Activated T-helper 1 cell treated with Interleukin-2 at 50 U/mL for 16 hours (primary cell): ENCODE data around the gene MYO1A.

ENCODE experiments used
- DNase-seq: peaks from one replicate; pipeline ENCODE4 v3.0.0-alpha.2; 2020; ENCODE audit warnings: low read depth

MYO1A gene

DNA sequence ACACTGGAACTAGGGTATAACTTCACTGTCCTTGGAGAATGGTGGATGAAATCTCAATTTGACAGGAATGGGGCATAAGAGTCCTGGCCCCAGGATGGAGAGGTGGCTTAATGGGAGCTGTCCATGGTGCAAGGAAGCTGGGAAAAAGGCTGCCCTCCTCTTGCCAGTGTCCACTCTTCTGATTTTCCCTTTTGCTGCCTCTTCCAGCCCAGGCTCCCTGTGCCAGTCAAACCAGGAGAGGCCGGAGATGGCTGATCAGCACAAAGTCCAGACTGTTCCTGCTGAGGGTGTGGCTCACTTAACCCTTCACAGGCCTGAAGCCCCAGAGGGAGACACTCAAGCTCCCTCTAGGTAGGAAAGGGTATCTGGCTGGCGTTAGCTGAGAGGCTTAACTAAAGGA is at the start of gene MYO1A:
MYO1A (minus strand) TSS at position 240 of the 400 bp plus-strand sequence. CDS start 1,806 bp downstream, outside the sequence.
- DNase-seq: no peak

DNA sequence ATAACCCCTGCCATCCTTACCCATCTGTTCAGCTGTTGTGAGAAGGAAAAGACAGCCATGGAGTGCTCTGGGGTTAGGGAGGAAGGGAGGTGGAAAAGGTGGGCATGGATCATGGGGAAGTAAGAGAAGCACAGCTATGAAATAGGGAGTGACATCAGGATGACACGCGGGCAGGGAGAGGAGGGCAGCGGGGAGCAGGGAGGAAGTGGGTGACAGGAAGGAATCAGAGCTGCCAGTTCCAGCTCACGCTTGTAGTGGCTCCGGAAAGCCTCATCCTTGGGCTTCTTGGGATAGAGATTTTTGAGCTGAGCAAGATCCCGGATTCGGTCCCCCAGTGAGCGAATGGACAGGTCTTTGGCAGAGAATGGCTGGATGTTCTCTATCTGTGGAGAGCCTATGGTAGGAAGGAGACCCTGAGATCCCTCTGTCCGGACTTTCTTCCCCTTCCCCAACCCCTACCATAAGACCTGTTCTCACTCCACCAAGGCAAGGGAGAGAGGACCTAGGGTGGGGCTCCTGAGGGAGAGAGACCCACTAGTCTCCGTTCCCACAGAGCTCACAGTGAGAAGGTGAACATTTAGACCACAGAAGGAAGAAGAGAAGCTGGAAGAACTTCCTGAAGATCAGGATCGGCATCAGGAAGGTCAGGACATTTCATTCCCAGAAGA is 49.3 kb upstream of the MYO1A start:
- DNase-seq: no peak

DNA sequence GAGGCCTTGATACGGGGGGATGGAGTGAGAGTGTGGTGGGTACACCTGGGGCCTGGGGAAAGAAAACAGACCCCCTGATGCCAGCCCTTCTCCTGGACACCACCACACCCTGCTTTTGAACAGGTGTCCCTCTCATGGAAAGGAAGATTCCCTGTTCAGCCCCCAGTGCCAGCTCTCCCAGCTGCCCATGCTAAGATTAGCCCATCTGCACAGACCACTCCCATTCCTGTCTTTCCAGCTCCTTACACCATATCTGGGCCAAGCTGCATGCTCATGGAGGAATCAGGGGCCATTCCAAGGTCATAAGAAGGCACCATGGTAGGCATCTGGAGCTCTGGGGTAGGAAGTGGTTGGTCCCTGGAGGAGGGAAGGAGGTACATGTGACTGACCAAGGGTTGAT is 48.6 kb upstream of the MYO1A start:
- no peak for DNase-seq

DNA sequence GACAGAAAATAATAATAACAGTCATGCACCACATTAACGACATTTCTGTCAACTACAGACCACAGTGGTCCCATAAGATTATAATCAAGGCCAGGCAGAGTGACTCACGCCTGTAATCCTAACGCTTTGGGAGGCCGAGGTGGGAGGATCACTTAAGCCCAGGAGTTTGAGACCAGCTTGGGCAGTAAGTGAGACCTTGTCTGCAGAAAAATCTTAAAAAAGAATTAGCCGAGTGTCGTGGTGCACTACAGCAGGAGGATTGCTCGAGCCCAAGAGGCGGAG is 47.6 kb upstream of the MYO1A start:
- no peak for DNase-seq

DNA sequence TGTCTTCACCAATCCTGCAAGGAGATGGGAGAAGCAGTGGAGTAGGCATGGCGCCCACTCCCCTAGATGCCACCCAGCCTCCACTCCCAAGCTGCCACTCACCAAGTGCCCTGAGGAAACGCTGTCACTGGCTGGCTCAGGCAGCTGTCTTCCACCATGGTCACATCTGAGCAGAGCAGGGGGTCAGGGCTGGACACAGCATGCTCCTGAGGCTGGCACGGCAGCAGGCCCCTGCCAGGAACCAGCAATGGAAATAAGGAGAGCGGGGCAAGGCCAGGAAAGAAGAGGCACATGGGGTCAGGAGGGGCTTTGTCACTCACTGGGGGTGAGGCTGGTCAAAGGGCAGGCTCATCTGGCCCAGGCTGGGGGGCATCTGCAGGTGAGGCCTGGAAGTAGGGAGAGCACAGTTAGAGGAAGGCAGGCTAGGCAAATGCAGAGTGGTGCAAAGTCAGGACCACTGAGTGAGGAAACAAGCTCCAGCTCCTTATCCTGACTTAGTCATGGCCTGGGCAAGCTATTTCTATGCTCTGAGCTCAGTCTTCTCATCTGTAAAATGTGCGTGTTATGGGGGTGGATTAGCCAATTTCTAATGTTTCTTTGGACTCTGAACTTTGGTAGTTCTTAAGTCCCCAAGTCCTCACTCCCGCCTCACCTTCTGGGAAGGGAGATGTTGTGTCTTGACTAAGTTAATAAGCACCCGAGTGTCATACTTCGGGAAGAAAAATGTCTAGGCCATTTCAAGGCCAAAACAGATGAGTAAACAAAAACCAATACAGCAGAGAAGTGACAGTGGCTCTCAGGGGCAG is 47.0 kb upstream of the MYO1A start:
- DNase-seq: no peak

DNA sequence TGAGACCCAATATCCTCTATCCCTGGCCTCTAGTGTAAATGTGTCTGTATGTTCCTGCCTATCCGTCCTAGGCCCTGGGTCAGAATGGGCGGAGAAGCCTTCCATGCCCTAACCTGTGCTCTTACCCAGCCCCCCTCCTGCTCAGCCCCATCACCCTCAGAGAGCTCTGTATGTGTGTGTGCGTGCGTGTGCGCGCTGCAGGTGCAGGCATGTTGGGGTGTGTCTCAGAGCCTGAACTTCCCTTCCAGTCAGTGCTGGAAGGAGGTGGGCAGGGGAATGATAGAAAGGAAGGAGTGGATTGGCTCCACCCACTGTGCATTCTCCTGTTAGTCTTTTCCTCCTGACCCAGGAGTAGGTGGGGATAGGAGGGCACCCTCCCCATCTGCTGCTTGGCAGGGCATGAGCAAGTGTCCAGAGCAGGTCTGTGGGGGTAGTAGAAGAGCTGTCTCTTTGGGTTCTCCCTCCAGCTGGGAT is 46.2 kb upstream of the MYO1A start:
- DNase-seq: no peak

DNA sequence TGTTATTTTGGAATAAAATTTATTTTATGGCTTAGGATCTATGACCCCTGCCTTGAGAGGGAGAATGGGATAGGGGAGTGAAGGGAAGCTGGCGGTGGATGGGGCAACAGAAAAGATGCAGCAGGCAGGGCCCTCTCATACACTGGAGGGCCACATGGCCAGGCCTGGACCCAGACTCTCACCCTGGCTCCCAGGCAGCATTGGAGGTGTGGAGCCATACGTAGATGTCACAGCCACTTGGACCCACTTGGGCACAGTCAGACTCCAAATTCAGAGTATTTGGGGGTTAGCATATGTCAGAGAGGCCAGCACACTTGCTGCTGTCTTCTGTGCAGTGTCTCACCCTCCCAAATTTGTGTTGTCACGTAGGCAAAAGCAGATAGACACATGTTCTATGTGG is 45.5 kb upstream of the MYO1A start:
- no peak for DNase-seq

DNA sequence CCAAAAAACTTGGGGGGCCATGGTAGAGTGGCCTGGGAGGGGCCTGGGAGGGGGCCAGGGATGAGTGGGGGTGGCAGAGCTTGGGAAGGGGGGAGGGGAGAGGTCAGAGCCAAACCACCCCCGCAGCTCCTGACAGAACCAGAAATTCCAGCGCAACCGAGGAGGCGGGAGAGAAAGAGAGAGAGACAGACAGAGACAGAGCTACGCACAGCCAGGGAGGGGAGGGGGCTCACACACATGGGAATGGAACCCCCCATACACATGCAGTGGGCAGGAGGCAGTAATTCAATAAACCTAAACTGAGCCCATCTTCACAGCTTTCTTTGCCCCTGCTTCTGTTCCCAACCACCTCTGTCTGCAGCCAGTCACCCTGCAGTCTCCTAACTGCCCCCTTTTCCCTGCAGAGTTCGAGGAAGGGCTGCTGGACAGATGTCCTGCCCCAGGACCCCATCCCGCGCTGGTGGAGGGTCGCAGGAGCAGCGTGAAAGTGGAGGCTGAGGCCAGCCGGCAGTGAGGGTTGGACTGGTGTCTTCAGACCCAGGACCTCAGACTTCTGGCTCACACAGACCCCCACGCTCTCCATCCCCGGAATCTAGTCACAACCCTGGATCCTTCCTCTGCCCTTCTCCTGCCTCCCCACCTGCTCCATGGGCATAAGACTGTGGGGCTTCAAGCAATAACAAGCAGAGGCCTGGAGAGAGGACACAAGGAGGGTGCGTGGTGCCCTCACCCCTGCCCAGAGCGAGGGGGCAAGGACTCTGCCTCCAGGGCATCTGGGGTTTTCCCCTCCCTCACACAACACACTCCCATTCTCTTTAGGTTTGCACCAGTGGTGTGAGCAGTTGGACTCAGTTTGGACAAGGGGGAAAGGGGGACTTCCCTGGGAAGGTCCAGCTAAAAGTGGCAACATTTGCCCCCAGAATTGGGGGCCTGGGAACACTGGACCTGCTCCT is 44.6 kb upstream of the MYO1A start:
- no peak for DNase-seq

DNA sequence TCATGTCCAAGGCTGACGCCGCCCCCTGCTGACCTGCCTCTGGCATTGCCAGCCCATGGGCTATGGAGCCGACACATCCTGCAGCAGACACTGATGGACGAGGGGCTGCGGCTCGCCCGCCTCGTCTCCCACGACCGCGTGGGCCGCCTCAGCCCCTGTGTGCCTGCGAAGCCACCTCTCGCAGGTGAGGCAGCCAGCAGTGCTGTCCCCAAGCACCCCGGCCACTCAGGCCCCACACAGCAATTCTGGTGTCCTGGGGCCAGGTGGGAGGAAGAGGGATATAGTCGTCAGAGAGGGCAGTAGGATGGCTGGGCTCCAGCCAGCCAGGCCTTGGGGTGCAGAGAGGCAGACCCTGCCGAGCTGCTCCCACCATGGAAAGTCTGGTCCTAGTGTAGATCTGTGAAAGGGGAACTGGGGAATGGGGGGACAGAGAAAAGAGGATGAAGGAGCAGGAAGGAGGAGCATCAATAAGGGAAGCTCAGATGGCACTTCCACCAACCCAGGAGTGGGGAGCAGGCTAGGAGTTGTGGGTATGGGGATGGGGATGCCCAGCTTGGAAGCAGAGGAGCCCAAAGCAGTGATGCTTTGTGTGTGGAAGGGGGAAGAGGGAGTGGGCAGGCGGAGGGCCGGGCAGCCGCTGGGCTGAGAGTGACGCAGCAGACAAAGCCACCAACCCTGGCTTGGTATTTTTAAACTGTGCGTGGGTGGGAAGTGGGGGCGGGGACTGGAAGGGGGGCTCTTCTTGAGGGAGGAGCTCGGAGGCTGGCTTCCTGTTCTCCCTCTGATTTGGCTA is 43.7 kb upstream of the MYO1A start:
- DNase-seq: no peak

DNA sequence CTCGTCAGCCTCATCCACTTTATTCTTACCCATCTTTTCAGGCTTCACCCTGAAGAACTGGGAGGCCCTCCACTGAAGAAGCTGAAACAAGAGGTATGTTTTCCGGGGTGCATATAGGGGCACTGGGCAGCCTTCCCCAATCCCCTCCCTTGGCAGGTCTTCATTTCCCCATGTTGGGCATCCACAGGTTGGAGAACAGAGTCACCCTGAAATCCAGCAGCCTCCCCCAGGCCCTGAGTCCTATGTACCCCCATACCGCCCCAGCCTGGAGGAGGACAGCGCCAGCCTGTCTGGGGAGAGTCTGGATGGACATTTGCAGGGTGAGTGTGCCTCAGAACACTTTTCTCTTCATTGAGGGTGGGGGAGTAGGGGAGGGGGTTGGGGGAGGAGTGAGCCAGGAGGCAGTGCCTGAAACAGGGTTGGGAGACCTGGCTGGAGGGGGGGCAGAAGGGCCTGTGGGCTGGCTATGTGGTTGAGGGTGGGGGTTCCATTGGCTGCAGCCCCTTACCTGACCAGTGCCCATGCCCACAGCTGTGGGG is 43.0 kb upstream of the MYO1A start:
- DNase-seq: no peak

DNA sequence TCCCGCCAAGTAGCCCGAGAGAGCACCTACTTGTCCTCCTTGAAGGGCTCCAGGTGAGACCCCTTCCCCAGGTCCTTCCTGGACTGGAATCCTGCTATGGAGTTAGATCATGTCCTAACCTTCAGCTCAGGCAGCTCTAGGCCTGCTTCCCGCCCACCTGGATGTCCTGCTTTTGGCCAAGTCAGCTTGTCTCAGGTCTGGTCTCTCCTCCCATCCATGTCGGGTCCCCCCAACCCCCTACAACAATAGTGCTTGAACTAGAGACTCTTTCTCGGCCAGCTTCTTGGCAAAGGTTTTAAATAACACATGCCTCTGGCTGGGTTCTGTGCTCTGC is 42.6 kb upstream of the MYO1A start:
- DNase-seq: no peak

DNA sequence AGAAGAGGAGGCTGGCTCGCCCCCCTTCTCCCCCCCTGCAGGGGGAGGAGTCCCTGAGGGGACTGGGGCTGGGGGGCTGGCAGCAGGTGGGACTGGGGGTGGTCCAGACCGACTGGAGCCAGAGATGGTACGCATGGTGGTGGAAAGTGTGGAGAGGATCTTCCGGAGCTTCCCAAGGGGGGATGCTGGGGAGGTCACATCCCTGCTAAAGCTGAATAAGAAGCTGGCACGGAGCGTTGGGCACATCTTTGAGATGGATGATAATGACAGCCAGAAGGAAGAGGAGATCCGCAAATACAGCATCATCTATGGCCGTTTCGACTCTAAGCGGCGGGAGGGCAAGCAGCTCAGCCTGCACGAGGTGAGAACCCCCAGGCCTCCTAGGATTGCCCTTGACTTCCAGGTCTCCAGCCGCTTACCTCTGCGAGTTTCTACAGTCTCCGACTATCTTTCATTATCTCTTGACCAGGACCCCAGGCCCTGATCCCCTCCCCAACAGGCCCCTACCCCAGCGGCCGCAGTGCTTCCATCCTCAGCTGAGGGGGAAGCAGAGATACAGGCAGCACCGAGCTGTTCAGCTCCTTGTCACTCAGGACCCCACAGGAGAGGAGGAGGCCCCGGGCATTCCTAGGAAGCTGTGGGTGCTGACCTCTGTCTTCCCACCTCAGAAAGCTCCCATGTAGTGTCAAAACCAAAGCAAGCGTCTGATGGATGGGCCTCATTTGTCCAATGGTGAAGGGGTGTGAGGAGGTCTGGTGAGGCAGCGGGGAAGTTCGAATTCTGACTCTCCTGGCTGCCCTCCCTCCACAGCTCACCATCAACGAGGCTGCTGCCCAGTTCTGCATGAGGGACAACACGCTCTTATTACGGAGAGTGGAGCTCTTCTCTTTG is 42.0 kb upstream of the MYO1A start:
- DNase-seq: no peak

DNA sequence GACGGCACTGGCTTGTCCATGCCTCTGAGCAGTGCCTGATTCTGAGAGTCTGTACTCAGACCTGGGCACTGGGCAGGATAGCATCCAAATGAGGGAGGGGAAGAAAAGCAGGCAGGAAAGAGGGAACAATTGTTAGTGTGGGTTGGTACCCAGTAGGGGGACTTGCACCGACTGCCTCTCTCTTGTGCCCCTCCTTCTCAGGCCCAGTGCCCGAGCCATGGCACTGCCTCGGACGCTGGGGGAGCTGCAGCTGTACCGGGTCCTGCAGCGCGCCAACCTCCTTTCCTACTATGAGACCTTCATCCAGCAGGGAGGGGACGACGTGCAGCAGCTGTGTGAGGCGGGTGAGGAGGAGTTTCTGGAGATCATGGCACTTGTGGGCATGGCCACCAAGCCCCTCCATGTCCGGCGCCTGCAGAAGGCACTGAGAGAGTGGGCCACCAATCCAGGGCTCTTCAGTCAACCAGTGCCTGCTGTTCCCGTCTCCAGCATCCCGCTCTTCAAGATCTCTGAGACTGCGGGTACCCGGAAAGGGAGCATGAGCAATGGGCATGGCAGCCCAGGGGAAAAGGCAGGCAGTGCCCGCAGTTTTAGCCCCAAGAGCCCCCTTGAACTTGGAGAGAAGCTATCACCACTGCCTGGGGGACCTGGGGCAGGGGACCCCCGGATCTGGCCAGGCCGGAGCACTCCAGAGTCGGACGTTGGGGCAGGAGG is 41.2 kb upstream of the MYO1A start:
- DNase-seq: no peak

DNA sequence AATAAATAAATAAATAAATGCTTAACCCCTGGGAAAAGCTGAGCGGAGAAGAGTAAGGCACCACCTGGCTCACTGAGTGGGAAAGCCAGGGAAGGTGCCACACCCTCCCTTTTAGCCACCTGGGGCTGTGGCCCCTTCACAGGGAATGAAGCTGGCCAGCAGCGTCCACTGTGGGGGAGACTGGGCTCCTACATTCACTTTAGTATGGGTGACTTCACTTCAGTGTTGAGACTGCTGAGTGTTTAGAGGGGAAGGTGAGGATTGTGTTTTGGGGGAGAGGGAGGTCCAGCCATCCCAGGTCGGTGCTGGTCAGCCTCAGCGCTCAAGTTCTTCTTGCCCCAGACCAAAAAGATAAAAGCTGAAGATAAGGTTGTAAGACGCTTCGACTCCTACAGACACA is 40.6 kb upstream of the MYO1A start:
- DNase-seq: no peak

DNA sequence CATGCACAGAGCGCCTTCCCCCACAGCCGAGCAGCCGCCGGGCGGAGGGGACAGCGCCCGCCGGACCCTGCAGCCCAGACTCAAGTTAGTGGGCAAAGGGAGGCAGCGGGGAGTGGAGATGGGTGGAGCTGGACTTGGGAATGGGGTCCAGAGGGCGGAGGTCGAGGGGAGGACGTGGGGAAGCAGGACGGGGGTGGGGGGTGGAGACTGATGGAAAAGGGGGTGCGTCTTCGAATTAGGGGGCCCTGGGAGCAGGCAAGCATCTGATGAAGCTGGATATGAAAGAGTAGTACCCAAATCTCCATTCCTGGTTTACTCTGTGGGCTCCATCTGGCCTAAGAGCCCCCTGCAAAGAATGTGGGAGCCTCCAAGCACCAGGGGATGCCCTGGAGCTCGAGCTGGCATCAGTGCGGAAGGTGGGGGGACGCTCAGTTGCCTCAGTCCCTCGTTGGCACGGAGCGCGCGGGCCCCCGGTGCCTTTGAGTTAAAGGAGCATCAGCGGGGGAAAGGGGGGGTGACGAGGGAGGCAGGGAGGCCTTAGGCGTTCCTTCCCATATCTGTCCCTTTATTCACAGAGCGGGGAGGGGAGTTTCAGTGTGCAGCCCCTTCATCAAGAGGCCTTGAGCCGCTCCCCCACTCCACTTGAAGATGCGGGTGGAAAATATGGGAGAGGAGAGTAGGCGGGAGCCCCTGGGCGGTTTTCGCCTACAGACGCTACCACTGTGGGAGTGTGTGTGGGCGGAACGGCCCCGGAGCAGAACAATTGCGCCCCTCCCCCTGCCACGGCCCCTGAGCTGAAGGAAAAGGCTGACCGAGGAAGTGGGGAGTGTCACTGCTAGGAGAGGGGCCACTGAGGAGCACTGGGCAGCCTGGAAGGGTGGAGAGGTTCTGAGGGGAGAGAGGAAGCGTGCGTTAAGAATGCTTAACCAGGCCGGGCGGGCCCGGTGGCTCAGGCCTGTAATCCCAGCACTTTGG is 39.6 kb upstream of the MYO1A start:
- no peak for DNase-seq

DNA sequence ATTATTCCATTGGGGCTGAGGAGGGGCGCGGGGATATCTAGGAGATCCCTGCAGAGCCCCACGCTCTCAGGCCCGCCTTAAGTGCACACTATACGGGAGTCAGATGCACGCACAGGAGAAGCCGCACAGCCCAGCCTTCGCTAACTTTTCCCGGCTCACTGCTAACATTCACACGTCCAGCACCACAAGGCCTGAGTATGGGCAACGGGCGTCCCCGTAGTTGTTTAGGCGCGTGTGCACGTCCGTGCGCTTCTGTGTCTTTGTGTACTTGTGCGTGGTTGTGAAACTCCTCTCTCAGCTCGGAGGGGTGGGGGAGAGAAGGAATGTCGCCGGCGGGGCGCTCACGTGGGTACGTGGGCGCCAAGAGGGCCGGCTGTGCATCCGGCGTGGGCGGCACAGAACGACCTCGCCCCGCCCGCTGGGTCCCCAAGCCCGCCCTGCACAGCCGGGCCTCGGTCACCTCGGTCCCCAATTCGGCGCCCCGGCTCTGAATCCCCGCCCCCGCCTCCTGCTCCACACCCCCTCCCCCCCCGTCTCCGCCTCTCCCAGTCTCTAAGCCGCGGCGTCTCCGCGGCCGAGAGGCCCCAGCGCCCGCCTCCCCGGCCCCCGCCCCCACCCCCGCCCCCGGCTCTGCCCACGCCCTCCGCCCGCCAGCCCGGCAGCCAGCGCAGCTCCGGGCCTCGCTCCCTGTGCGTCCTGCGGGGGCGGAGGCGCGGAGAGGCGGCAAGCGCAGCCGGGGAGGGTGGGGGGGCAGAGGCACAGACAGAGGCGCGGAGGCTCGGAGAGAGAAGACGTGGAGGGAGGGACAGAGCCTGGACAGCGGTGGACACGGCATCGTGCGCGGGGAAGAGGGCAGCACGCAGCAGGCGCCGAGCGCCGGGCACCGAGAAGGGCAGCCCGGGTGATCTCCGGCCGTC is 38.7 kb upstream of the MYO1A start, which contains the start of gene NAB2:
NAB2 (plus strand) TSS at position 761 of the 917 bp plus-strand sequence. CDS start 158 bp downstream, outside the sequence.
- DNase-seq: peak; percentile 94

DNA sequence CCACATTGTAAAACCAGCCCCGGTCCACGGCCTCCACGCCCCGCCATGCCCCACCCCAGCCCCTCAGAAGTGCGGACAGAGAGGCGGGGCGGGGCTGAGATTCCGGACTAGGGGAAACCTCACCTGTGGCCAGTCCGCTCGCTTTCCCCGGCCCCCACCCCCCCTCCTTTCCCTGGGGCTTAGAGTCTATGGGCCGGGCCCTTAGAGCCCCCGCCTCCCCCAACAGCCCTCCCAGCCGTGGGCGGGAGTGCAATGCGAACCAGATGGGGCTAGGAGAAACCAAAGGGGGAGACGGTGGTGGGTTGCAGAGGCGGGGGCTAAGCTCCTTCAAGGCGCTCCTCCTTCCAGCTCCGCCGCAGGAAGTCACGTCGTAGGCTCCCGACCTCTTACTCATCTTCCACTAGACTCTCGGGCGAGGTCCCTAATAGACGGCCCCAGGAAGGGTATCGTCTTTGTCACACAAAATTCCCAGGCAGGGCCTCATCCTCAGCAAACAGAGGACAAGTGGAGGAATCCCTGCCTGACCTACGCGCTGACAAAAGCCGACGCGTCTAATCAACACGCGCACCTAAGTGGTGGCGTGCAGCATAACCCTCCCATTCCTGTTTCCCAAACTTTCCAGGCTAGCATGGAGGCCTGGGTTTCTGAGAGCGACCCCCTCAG is 37.9 kb upstream of the MYO1A start:
- DNase-seq: peak; percentile 52
